Colonic mucosa (tissue), 4 donors: ENCODE results near the gene SENP2. TPM values are rescaled to one million over a fixed set of nuclear protein-coding genes. Genes with fewer than 3 reads are reported as not detected.

Source experiments
- DNase-seq: peaks from one replicate; pipeline ENCODE4 v3.0.0-alpha.2; 2020
- H3K27ac ChIP-seq: fragments of 200-600 bp; one replicate; pipeline ENCODE4 v1.8.0; 2021
- H3K27me3 ChIP-seq: fragments of 200-600 bp; one replicate; pipeline ENCODE4 v1.8.0; 2021
- H3K36me3 ChIP-seq: fragments of 200-600 bp; one replicate; pipeline ENCODE4 v1.8.0; 2021
- H3K4me1 ChIP-seq: fragments of 200-600 bp; one replicate; pipeline ENCODE4 v1.8.0; 2021; ENCODE audit warnings: mild to moderate bottlenecking
- H3K4me3 ChIP-seq: fragments of 200-600 bp; one replicate; pipeline ENCODE4 v1.8.0; 2021
- H3K9ac ChIP-seq, 2 donors: one replicate each; pipeline ENCODE4 v1.7.0; 2013; ENCODE audit warnings: control low read depth in 2 of 2, low read depth in 2 of 2, low read length in 2 of 2
- H3K9me3 ChIP-seq: fragments of 200-600 bp; one replicate; pipeline ENCODE4 v1.8.0; 2021
- intact Hi-C: fragments of 100-400 bp; cut with DNase I; formaldehyde crosslinking; loops from one replicate; pipeline ENCODE4 v1.14.1; 2022
- total RNA-seq, 2 donors: library from RNA; stranded (reverse); fragmentation: NEBNext Ultra II Directional in 1 of 2; extraction: Animal tissue kit (Norgen Biotek cat#: 25700) in 1 of 2; gene quantifications; one replicate each; pipeline ENCODE4 v1.2.1, GENCODE V29; 2021
- TF ChIP-seq, protein P1 (sequence below): fragments of 200-600 bp; IDR thresholded peaks from one replicate; pipeline ENCODE4 v1.8.0; 2022; ENCODE audit warnings: antibody characterized with exemption, mild to moderate bottlenecking
- donor health status: healthy.
- donor health status: DM: no; HTN: no; CAD: no.
- donor health status: DM: no; HTN: no; CAD: no.

The SENP2 gene
- total RNA-seq, 2 donors from 2014 or later = 28.6 to 30.3 TPM

DNA sequence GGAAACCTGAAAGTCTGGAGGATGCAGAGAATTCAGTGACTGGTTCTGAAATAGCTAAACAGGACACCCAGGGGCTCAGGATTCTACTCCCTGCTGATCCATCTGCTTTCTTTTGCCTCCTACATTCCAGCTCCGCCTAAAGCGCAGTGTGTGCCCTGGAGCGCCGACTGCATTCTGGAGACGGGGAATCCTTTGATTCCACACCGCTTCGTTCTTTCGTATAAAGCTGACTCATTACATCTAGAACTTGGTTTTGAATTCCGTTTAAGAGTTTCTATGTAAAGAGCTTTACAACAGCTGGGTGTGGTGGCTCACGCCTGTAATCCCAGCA lies 61.8 kb downstream of the SENP2 start:
- TF ChIP-seq, protein P1, sequence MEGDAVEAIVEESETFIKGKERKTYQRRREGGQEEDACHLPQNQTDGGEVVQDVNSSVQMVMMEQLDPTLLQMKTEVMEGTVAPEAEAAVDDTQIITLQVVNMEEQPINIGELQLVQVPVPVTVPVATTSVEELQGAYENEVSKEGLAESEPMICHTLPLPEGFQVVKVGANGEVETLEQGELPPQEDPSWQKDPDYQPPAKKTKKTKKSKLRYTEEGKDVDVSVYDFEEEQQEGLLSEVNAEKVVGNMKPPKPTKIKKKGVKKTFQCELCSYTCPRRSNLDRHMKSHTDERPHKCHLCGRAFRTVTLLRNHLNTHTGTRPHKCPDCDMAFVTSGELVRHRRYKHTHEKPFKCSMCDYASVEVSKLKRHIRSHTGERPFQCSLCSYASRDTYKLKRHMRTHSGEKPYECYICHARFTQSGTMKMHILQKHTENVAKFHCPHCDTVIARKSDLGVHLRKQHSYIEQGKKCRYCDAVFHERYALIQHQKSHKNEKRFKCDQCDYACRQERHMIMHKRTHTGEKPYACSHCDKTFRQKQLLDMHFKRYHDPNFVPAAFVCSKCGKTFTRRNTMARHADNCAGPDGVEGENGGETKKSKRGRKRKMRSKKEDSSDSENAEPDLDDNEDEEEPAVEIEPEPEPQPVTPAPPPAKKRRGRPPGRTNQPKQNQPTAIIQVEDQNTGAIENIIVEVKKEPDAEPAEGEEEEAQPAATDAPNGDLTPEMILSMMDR = no peak
- Histone ChIP-seq H3K9ac (no peak overlapping the region), H3K36me3 (no peaks in the 10 kb centered on the region), H3K4me1 (no peaks in the 10 kb centered on the region), H3K9me3 (no peaks in the 10 kb centered on the region), H3K27ac (no peak overlapping the region), H3K4me3 (no peak overlapping the region), H3K27me3 (no peaks in the 10 kb centered on the region)
- intact Hi-C loops = no loop called here
- no peak for DNase-seq

DNA sequence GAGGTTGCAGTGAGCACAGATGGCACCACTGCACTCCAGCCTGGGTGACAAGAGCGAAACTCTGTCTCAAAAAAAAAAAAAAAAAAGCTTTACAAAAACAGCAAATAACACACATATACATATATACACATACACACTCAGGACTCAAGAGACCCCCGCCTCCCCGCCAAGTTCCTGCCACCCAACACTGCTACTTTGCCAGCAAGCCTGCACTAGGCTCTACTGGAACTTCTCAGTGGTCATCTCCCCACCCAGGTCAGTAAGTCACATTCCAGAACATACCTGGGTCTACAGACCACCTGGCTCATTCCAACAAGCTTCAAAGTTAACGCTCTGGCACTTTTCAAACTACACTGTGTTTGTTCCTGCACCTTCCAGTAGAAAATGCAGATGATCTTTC lies 62.3 kb downstream of the SENP2 start:
- Histone ChIP-seq H3K27me3 (no peaks in the 10 kb centered on the region), H3K9me3 (no peaks in the 10 kb centered on the region), H3K9ac (no peak overlapping the region), H3K4me1 (no peaks in the 10 kb centered on the region), H3K4me3 (no peak overlapping the region), H3K36me3 (no peaks in the 10 kb centered on the region), H3K27ac (no peak overlapping the region)
- DNase-seq = no peak
- TF ChIP-seq, protein P1 = no peak
- intact Hi-C loops = no loop called here

DNA sequence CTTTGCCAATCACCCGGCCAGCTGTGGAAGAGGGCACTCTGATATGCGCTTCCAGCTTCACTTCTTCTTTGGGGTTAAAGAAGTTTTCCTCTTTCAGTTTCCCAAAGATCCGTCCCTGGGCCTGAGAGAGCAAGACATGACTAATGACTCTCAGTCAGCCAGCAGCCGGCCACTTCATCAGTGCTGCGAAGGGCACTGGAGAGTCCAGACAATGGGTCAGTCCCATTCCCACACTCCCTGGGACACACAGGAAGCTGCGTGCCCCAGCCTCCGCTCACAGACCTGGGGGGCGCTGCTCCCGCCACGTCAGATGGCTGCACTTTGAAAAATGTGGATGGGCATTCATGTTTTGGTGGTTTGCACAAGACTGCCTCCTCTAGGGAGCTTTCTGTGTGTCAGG lies 63.3 kb downstream of the SENP2 start:
- Histone ChIP-seq H3K27ac (no peak overlapping the region), H3K36me3 (no peaks in the 10 kb centered on the region), H3K9ac (no peak overlapping the region), H3K4me3 (no peak overlapping the region), H3K9me3 (no peaks in the 10 kb centered on the region), H3K27me3 (no peaks in the 10 kb centered on the region), H3K4me1 (no peaks in the 10 kb centered on the region)
- TF ChIP-seq, protein P1 = no peak
- intact Hi-C loops = no loop called here
- DNase-seq = no peak

DNA sequence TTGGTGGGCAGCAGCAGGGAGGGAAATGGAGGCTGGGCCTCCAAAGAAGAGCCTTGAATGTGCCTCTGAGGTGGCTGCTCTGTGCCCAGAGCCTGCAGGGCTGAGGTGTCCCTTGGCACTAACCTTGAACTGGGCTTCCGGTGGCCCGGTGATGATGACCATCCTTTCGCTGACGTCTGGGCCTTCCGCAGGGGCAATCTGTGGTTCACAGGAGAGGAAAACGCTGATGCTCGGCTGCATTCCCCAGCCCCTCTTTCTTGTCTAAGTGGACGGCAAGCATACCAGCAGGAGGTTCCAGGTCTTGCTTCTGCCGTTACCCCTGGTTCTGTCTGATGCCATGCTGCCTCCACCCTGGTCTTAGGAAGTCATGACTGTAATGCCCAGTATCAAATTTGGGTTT lies 65.9 kb downstream of the SENP2 start:
- TF ChIP-seq, protein P1 = no peak
- no peak overlapping the region for H3K9ac ChIP-seq

DNA sequence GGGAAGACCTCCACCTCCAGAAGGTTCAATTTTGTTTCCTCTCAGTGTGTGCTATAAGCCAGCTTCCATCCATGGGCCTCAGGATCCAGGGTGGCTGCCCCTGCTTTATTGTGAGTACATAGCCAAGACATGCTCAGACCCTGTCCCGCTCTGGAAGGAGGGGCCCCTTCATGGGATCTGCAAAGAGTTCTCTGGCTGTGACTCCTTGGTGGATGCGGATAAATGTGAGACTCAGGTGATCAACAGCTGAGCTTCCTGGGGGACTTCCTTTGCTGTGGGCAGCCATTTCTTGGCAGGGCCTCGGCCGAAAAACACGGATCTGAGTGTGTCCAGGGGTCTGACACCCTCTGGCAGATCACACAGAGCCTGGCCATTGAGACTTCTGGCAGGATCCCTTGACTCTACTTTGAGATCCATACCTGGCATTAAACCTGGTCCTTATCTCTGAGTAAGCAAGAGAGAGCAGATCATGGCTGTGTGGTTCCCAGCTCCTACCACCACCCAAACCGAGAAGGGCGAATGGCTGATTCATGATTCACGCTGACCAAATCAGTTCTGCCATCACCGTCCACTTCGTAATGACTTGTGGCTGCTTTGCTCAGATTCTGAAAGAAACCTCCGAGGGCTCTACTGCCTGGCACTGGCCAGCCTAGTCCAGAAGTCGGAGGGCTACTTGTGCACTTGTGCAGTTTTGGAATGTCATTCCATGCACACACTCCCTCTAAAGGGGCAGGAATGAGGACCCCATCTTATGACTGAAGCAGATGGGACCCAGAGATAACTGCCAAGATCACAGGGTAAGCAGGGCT lies 68.1 kb downstream of the SENP2 start:
- no peak overlapping the region for H3K27ac ChIP-seq
- TF ChIP-seq, protein P1 = no peak
- H3K36me3 ChIP-seq = no peaks in the 10 kb centered on the region
- H3K4me3 ChIP-seq = no peak overlapping the region
- H3K27me3 ChIP-seq = no peaks in the 10 kb centered on the region
- intact Hi-C loops = no loop called here
- no peak overlapping the region for H3K9ac ChIP-seq
- no peaks in the 10 kb centered on the region for H3K9me3 ChIP-seq
- no peaks in the 10 kb centered on the region for H3K4me1 ChIP-seq
- no peak for DNase-seq

More for the DNA sequence above, 65.9 kb downstream of the SENP2 start:
- H3K4me3 ChIP-seq = no peak overlapping the region
- no peaks in the 10 kb centered on the region for H3K4me1 ChIP-seq
- no peaks in the 10 kb centered on the region for H3K36me3 ChIP-seq
- no peaks in the 10 kb centered on the region for H3K27me3 ChIP-seq
- intact Hi-C loops = no loop called here
- no peak for DNase-seq
- no peak overlapping the region for H3K27ac ChIP-seq
- no peaks in the 10 kb centered on the region for H3K9me3 ChIP-seq
